ENCODE measurements around the gene TTC8.

DNA sequence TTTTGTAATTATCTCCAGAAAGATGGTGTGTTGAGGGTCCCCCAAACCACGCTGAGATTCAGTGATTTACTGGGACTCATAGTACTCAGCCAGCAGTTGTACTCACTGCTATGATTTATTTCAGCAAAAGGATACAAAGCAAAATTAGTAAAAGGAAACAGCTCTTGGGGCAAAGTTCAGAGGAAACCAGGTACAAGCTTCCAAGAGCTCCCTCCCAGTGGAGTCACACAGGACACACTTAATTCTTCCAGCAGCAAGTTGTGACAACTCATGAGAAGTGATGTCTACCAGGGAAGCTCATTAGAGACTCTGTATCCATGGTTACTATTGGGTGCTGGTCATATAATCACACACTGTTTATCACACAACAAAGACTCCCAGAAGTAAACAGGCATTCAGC, 38.7 kb downstream of the TTC8 start:
- TF ChIP-seq, protein P1, sequence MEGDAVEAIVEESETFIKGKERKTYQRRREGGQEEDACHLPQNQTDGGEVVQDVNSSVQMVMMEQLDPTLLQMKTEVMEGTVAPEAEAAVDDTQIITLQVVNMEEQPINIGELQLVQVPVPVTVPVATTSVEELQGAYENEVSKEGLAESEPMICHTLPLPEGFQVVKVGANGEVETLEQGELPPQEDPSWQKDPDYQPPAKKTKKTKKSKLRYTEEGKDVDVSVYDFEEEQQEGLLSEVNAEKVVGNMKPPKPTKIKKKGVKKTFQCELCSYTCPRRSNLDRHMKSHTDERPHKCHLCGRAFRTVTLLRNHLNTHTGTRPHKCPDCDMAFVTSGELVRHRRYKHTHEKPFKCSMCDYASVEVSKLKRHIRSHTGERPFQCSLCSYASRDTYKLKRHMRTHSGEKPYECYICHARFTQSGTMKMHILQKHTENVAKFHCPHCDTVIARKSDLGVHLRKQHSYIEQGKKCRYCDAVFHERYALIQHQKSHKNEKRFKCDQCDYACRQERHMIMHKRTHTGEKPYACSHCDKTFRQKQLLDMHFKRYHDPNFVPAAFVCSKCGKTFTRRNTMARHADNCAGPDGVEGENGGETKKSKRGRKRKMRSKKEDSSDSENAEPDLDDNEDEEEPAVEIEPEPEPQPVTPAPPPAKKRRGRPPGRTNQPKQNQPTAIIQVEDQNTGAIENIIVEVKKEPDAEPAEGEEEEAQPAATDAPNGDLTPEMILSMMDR (IDR thresholded peaks at IDR 0.05) = no peak
- no peak for TF ChIP-seq POLR2A (IDR thresholded peaks at IDR 0.05)
- TF ChIP-seq EP300 (IDR thresholded peaks at IDR 0.05) = no peak
